GM18502 (cell line): Measurements from ENCODE around the gene PDHX.
A peak's percentile ranks its signal among the peaks of the same experiment; 100 is the strongest.

Experiments used
- ATAC-seq: cut with Tn5 transposase; IDR thresholded peaks from one replicate; pipeline ENCODE4 v1.9.1; 2021; ENCODE audit warnings: mild to moderate bottlenecking; ENCODE audit not compliant: unreplicated experiment, poor library complexity

Gene PDHX

DNA sequence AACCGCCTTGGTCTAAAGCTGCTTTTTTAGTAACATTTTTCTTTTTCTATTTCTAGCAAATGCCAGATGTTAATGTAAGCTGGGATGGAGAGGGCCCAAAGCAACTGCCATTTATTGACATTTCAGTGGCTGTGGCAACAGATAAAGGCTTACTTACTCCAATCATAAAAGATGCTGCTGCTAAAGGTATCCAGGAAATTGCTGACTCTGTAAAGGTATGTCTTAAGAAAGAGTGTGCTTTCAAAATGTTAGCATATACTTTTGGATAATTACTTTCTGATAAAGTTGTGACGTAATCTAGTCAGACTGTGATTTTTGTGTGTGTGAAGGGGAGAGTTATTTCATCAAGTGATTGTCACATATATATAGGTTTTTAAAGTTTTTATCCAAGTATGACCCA is 68.1 kb downstream of the PDHX start:
- no peak for ATAC-seq

DNA sequence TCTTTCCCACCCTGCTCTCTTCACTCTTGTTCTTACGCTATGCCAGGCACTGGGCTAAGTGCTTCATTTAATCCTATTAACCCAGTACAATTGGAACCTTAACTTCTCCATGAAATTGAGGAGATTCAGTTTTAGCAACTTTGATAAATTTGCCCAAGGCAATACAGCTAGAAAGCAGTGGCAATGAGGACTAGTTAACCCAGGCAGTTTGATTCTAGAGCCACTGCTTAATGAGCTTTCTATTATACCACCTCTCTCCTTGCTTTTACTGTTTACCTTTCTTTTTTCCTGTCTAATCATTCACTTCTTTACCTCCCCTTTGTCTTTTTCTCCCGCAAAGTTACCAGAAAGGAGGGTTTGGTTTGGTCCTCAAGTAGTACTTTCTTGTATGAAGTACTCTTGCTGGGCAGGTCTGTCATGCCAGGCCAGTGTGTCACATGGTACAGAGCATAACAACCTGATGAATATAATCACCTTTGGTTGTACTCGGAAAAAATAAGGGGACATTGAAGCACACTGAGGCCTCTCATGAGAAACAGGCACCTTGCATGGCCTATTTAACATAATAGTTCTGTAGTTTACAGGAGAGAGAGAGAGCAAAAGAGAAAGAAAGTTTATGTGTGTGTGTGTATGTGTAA is 70.6 kb downstream of the PDHX start:
- no peak for ATAC-seq

DNA sequence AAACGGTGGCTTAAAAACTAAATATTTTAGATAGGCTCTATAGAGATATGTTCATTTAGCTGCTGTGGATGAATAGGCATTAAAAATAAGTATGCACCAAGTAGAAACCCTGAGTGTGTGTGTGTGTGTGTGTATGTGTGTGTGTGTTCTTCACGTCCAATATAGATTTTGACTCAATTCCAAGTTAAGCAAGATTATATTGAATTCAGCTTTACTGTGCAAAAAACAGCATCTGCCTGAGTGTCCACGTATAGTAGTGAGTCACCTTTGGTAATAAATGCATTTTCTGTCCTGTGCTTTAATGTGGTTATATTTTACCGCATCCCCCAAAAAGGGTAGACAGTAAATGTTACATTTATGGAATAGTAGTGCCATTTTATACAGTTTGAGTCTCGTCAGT is 71.2 kb downstream of the PDHX start:
- ATAC-seq: no peak

DNA sequence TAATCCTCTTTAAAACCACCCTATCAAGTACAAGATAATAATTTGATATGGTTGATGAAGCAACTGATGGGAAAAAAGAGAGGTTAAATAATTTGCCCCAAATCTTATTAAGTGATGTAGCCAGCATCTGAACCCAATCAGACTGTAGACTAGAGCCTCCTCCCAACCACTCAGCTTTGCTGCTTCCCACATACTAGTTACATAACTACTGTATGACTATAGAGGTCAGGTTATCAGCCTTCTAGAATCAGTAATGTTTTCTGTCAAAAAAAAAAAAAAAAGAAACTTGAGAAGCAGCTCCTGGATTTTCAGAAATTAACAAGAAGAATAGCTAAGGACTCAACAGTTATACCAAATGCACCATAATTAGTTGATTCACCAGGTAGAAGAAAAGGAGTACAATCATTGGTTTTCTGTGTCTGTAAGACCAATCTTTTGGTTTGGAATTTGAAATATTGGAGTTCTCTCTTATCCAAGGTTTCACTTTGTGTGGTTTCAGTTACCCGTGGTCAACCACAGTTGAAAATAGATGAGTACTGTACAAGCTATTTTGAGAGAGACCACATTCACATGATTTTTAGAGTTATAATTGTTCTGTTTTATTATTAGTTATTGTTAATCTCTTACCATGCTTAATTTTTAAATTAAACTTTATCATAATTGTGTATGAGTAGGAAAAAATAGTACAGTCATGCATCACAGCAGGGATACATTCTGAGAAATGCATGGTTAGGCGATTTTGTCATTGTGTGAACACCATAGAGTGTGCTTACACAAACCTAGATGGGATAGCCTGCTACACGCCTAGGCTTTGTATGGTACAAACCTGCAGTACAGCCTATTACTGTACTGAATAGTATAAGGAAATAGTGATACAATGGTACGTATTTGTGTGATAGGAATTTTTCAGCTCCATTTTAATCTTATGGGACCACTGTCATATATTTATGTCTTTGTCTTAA is 72.2 kb downstream of the PDHX start:
- peak; percentile 88 for ATAC-seq

- ATAC-seq: no peak
Measured at GRCh38 chr11:34990916-34991315, 74.5 kb downstream of the PDHX start.

DNA sequence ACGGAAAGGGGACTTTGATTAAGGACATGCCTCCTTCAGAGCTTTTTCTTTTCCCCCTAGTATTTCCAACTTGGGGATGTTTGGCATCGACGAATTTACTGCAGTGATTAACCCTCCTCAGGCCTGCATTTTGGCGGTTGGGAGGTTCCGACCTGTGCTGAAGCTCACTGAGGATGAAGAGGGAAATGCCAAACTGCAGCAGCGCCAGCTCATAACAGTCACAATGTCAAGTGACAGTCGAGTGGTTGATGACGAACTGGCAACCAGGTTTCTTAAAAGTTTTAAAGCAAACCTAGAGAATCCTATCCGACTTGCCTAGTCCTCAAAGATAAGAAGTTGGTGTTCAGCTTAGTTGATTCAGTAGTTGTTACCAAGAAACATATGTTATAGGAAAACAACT is 78.4 kb downstream of the PDHX start:
- no peak for ATAC-seq

DNA sequence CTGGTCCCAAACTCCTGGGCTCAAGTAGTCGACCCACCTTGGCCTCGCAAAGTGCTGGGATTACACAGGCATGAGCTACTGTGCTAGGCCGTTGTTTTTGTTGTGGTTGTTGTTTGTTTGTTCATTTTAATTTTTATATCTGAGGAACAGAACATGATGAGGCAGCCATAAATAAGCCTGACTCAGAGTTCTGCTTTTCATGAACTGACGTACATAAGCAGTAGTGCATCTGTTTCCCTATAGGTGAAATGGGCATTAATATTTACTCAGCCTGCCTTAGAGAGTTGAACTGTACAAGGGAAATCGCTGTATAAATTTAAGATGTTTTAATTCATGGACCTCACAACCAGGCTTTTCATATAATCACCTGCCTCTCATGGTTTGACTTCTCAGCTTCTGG is 80.5 kb downstream of the PDHX start:
- ATAC-seq: no peak

GRCh38 chr11:34997952-34998528 is 81.6 kb downstream of the PDHX start:
- ATAC-seq: no peak

DNA sequence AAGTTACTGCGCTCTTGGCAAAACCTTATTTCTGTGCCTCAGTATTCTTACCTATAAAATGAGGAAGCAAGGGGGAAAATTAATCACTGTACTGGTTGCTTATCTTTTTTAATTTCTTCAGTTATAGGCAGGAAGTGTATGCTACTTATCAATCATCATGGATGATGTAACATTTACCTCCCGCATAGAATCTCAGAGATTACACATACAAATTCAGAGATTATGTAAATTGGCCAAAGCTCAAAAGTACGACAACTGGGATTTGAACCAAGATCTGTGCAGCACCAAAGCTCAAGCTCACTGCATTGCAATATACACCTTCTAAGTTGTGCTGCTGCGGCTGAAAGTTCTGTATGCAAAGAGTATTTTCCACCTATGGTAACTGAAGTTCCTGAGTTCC is 83.0 kb downstream of the PDHX start:
- ATAC-seq: no peak

DNA sequence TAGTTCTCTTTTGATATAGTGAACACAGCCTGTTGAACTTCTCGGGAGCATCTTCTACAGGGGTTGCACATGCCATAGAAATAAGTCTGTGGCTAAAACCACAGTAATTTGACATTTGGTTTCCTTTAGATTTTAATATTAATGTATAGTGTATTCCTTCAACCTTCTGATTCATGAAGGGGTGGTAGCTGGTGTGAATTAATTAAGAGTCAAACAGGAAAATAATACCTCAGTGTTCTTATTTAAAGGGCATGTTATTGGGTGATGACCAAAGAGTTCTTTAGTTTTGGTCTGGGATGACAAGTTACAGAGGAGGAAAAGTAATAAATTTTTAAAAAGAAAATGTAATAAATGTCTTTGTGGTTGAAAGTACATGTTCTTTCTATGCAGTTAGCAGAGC is 86.8 kb downstream of the PDHX start:
- ATAC-seq: no peak

- ATAC-seq: no peak
Measured at GRCh38 chr11:35003658-35004057, 87.2 kb downstream of the PDHX start.

DNA sequence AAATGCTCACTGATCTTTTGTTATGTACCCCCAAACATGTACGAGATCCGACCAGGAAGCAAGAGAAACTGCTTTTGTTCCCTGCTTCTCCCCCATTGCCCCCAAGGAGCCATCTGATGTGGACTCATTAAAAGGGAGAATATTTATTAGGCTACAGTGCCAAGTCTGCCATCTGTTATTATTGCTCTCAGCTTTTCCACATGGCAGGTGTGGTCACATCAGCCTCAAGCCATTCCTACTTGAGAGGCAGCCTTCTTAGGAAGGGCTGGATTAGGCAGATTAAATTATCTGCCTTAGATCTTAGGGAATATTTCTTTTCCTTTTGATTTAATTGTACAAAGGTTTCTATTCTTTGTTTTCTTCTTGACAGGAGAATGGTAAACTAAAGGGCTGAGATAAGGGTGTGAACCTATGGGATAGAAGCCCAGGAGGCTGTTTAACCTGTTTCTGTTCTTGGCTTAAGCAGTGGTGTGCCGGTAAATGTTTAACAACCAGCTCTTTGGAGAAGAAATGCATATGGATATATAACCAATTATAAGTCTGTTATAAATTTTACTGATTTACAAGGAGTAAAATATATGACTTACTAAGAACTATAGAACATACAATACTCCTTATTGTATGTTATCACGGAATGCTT is 88.8 kb downstream of the PDHX start:
- no peak for ATAC-seq

DNA sequence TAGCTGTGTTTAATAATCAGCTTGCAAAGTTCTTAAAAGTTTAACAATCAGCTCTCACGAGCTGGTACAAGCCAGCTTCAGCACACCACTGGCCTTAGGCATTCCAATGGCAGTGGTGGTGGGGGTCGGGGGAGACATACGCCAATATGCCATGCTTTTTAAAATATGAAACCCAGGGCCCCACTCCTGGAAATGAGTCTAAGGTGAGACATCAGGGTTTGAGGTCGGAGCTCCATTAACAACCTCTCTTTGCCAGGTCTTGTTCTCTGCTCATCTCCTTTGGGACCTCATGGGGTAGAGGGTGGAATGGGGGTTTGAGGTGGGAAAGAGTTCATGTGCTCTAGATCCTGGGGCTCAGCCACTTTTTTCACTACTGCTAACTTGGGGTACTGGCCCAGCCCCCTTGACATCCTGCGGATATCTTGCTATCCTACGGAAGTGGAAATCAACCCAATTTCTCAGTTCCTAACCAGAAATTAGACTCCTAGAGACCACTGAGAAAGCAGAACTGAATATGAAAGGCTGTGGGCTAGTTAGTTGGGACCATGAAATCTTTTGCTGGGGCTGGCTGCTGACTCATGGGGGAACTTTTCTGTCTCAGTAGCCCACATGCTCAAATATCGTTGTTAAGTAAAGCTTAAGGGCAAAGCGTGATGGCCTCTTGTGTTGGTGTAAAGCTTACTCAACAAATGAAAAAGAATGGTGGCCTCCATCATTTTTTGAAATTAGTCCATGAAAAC is 90.1 kb downstream of the PDHX start:
- ATAC-seq: peak; percentile 94

DNA sequence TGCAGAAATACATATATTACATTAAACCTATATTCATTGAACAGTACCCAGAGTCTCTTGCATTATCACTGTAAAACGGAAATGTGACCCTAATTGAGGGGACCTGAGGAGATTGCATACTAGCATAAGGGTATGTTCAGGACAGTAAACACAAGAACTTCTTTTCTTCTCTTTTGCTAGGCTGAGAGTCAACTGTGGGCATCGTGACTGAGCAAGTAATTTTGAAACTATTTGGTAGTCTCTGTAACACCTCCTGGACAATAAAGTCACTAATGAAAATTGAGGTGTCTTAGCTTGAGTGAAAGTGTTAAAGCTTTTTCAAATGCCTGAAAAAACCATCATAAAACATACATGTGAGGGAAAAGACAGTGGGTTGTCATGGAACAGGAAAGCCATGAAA is 90.9 kb downstream of the PDHX start:
- peak; percentile 57 for ATAC-seq

GRCh38 chr11:35009191-35009943 is 92.9 kb downstream of the PDHX start:
- no peak for ATAC-seq

DNA sequence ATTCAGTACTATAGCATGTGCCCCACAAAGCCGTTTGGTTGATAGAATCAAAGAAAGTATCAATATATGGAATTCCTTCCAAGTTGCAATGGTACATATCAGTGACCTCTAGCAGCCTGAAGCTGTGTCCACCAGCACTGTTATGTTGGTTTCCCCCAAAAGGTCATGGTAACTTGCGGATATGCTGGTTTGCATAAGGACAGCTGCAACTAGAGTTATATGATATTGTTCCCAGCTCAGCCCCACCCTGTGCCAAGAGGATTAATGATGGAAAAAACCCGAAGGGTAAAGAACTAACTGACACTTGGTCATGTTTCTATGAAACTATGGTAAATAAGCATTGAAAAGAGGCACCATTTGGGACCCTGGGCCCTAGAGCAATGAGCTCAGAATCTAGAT is 93.5 kb downstream of the PDHX start:
- ATAC-seq: no peak

DNA sequence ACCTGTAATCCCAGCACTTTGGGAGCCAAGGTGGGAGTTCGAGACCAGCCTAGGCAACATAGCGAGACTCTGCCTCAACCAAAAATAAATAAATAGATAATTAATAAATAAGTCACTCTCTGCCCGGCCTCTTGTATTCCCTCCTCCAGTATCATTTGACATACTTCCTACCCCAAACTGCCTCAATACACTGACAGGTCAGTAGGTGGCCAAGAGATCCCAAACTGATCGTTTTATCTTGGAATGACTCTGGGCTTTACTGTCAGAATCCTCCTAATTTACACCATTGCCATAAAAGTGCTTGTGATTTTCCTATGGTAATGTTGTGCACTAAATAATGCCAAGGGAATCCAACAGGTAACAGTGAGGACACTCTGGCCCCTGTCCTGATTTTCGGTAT is 94.2 kb downstream of the PDHX start:
- no peak for ATAC-seq

GRCh38 chr11:35011389-35011788 is 95.0 kb downstream of the PDHX start:
- no peak for ATAC-seq

DNA sequence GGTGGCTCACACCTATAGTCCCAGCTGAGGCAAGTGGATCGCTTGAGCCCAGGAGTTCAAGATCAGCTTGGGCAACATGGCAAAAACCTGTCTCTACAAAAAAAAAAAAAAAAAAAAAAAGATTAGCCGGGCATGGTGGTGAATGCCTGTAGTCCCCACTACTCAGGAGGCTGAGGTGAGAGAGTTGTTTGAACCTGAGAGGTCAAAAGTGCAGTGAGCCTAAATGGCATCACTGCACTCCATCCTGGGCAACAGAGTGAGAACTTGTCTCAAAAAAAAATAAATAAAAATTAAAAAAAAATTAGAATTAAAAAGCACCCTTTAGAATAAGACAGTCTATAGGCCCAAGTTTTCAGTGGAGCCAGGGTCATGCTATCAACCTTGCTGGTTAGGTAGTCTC is 95.5 kb downstream of the PDHX start:
- ATAC-seq: peak; percentile 12
